ENCODE results near the gene FCRL5.

The FCRL5 gene

DNA sequence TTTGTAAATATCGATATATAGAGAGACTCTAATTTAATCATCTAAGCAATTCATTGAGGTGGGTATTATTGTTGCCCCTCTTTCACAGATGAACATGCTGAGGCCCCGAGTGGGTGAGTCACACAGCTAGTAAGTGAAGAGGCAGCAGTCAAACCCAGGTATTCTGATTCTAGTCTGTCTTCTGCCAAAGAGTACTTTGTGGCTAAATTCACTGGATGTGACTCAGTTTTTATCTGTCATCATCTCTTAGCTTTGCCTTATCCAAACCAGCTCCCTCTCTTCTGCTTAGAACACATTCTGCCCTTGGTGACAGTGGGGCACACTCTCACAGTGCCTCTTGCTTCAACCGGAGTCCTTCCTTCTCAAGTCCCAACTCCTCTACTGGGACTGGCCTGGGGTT lies 11.5 kb downstream of the FCRL5 start:
- H3K9ac ChIP-seq: no peak overlapping the region
- H3K27ac ChIP-seq: no peak overlapping the region
- H3K79me2 ChIP-seq: no peaks in the 10 kb centered on the region
- H2AFZ ChIP-seq: no peak overlapping the region
- no peaks in the 10 kb centered on the region for H3K9me3 ChIP-seq (ENCODE audit: control insufficient read depth, low read length)
- H3K36me3 ChIP-seq (ENCODE audit: control insufficient read depth, insufficient read depth, low read length): no peaks in the 10 kb centered on the region
- TF ChIP-seq, protein P1, sequence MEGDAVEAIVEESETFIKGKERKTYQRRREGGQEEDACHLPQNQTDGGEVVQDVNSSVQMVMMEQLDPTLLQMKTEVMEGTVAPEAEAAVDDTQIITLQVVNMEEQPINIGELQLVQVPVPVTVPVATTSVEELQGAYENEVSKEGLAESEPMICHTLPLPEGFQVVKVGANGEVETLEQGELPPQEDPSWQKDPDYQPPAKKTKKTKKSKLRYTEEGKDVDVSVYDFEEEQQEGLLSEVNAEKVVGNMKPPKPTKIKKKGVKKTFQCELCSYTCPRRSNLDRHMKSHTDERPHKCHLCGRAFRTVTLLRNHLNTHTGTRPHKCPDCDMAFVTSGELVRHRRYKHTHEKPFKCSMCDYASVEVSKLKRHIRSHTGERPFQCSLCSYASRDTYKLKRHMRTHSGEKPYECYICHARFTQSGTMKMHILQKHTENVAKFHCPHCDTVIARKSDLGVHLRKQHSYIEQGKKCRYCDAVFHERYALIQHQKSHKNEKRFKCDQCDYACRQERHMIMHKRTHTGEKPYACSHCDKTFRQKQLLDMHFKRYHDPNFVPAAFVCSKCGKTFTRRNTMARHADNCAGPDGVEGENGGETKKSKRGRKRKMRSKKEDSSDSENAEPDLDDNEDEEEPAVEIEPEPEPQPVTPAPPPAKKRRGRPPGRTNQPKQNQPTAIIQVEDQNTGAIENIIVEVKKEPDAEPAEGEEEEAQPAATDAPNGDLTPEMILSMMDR (IDR thresholded peaks at IDR 0.05): no peak
- H3K27me3 ChIP-seq (ENCODE audit: control insufficient read depth, insufficient read depth, low read length): no peaks in the 10 kb centered on the region
- H3K4me3 ChIP-seq (ENCODE audit: low read depth, low read length): no peak overlapping the region
- no peaks in the 10 kb centered on the region for H3K4me1 ChIP-seq
- H3K4me2 ChIP-seq (ENCODE audit: low read length): no peak overlapping the region

DNA sequence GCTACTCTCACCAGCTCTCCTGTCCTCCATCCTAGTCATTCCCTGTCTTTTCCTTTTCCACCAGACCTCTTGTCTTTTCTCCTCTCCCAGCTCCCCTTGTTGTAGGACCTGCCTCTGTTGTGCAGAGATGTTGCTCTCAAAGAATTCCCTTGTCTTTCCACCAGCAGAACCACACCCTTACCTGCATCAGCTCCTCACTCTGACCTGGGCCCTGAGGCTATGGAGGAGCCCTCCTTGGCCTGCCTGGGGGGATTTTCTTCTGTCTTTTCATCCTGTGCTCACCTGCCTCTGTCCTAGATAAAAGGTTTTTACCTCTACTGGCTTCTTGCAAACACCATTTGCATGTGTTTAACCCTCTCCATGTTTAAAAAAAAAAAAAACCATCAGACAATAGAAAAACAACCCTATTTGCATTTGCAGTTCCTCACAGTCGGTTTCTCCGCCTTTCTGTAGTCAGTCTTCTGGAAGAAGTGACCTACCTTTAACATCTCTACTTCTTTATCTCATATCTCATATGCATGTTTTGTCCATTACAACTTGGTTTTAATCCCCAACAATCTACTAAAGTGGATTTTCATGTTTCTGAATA lies 12.1 kb downstream of the FCRL5 start:
- Histone ChIP-seq H3K79me2 (no peaks in the 10 kb centered on the region), H3K27ac (no peak overlapping the region), H3K36me3 (ENCODE audit: control insufficient read depth, insufficient read depth, low read length) (no peaks in the 10 kb centered on the region), H3K4me3 (ENCODE audit: low read depth, low read length) (no peak overlapping the region), H2AFZ (no peak overlapping the region), H3K4me1 (no peaks in the 10 kb centered on the region), H3K9me3 (ENCODE audit: control insufficient read depth, low read length) (no peaks in the 10 kb centered on the region), H3K9ac (no peak overlapping the region), H3K27me3 (ENCODE audit: control insufficient read depth, insufficient read depth, low read length) (no peaks in the 10 kb centered on the region), H3K4me2 (ENCODE audit: low read length) (no peak overlapping the region)
- TF ChIP-seq, protein P1 (IDR thresholded peaks at IDR 0.05): no peak

DNA sequence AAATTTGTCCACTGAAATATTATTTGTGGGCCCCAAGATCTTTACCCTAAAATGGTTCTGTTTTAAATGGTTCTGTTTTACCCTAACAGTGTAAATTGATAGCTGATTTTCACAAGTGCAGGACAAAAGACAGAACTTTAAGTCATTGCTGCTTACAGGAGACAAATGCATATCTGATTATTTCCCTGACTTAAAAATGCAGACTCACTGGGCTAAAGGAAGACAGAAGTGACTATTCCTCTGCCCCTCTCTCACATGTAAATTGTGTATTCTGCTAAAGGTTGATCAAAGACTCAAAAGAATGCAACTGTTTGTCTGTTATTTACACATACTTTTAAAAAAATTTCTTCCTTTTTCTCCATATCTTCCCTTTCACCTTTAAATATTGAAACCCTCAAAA lies 12.7 kb downstream of the FCRL5 start:
- Histone ChIP-seq H3K4me1 (no peaks in the 10 kb centered on the region), H2AFZ (no peak overlapping the region), H3K9me3 (ENCODE audit: control insufficient read depth, low read length) (no peaks in the 10 kb centered on the region), H3K27me3 (ENCODE audit: control insufficient read depth, insufficient read depth, low read length) (no peaks in the 10 kb centered on the region), H3K4me2 (ENCODE audit: low read length) (no peak overlapping the region), H3K36me3 (ENCODE audit: control insufficient read depth, insufficient read depth, low read length) (no peaks in the 10 kb centered on the region), H3K27ac (no peak overlapping the region), H3K79me2 (no peaks in the 10 kb centered on the region), H3K4me3 (ENCODE audit: low read depth, low read length) (no peak overlapping the region), H3K9ac (no peak overlapping the region)
- TF ChIP-seq, protein P1 (IDR thresholded peaks at IDR 0.05): no peak

DNA sequence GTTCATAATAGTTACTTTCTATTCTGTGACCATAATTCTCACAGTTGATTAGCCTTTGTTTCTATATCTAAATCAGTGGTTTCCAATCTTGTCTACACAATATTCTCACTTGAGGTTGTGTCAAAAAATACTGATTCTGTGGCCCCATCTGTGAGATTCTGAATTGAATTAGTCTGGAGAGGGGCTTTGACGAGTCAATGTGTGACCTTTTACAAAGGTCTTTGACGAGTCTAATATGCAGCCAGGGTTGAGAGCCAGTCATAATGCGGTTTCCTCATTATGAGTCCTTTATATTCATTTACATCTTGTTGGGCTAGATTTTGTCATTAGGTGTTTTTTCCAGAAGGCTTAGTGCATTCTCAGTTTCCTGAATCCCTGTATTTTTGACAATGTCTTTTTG lies 19.7 kb downstream of the FCRL5 start:
- no peaks in the 10 kb centered on the region for H3K27me3 ChIP-seq (ENCODE audit: control insufficient read depth, insufficient read depth, low read length)
- H2AFZ ChIP-seq: no peak overlapping the region
- no peaks in the 10 kb centered on the region for H3K79me2 ChIP-seq
- H3K27ac ChIP-seq: no peak overlapping the region
- no peak overlapping the region for H3K9ac ChIP-seq
- no peaks in the 10 kb centered on the region for H3K9me3 ChIP-seq (ENCODE audit: control insufficient read depth, low read length)
- no peak overlapping the region for H3K4me2 ChIP-seq (ENCODE audit: low read length)
- TF ChIP-seq, protein P1 (IDR thresholded peaks at IDR 0.05): no peak
- no peaks in the 10 kb centered on the region for H3K4me1 ChIP-seq
- H3K4me3 ChIP-seq (ENCODE audit: low read depth, low read length): no peak overlapping the region
- no peaks in the 10 kb centered on the region for H3K36me3 ChIP-seq (ENCODE audit: control insufficient read depth, insufficient read depth, low read length)

DNA sequence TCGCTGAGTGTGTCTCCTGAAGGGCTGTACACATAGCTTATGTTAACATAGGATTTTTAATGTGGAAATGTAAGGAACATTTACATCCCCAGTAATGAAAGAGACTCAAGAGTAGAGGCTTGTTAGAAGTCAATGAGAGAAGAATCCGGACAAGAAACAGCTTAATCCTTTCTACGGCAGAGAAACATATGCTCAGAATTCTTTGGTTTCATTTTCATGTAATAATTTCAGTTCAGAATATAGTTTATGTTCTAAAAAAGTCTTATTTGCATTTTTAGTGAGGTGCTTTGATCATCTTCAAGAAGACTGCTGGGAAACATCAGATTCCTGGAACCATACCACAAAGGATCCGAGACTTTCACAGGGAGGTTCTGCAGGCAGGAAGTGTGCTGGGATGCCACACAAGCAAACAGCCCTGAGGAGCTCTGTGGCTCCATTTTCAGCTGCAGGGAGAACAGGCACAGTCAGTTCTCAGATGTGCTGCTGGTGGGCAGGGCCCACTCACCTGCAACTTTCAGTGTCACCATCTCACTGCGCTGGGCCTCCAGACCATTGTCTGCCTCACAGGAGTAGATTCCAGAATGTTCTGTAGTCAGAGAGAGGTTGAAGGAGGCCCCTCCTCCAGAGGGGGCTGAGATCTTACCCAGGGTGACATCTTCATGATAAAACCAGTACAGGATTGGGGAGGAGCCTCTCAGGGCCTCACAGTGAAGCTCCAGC lies 28.4 kb downstream of the FCRL5 start:
- H3K79me2 ChIP-seq: no peaks in the 10 kb centered on the region
- H3K4me2 ChIP-seq (ENCODE audit: low read length): no peak overlapping the region
- H3K4me1 ChIP-seq: no peaks in the 10 kb centered on the region
- no peak overlapping the region for H3K27ac ChIP-seq
- no peak overlapping the region for H3K4me3 ChIP-seq (ENCODE audit: low read depth, low read length)
- H3K36me3 ChIP-seq (ENCODE audit: control insufficient read depth, insufficient read depth, low read length): no peaks in the 10 kb centered on the region
- H3K9ac ChIP-seq: no peak overlapping the region
- no peaks in the 10 kb centered on the region for H3K27me3 ChIP-seq (ENCODE audit: control insufficient read depth, insufficient read depth, low read length)
- no peak overlapping the region for H2AFZ ChIP-seq
- H3K9me3 ChIP-seq (ENCODE audit: control insufficient read depth, low read length): no peaks in the 10 kb centered on the region
- TF ChIP-seq, protein P1 (IDR thresholded peaks at IDR 0.05): no peak

Data from parathyroid adenoma (tissue), 2 donors.